DND-41 (cell line): Measurements from ENCODE around the gene LSMEM2.

Source experiments
- ATAC-seq: fragments of 200-7000 bp; cut with Tn5 transposase; 3 replicates; pipeline ENCODE4 v1.9.1; 2021; ENCODE audit warnings: low read depth; ENCODE audit not compliant: insufficient read depth
- DNase-seq: peaks from one replicate; pipeline ENCODE4 v3.0.0-alpha.2; 2020
- H2AFZ ChIP-seq: 2 replicates; pipeline ENCODE4 v1.6.0; 2012; ENCODE audit warnings: low read depth, low read length
- H3K27ac ChIP-seq: 2 replicates; pipeline ENCODE4 v1.5.1; 2012; ENCODE audit warnings: low read length, inconsistent platforms
- H3K27me3 ChIP-seq: fragments of 200-600 bp; sonication (generic); 2 replicates; pipeline ENCODE4 v1.6.0; 2012; ENCODE audit warnings: low read length, mild to moderate bottlenecking, inconsistent platforms; ENCODE audit not compliant: insufficient read depth, poor library complexity
- H3K36me3 ChIP-seq: 2 replicates; pipeline ENCODE4 v1.5.1; 2012; ENCODE audit warnings: low read length, inconsistent platforms; ENCODE audit not compliant: insufficient read depth
- H3K4me1 ChIP-seq: 2 replicates; pipeline ENCODE4 v1.5.1; 2012; ENCODE audit warnings: mild to moderate bottlenecking, low read length; ENCODE audit not compliant: insufficient read depth
- H3K4me2 ChIP-seq: 2 replicates; pipeline ENCODE4 v1.6.0; 2012; ENCODE audit warnings: mild to moderate bottlenecking, moderate library complexity, low read length, inconsistent platforms; ENCODE audit not compliant: insufficient read depth
- H3K4me3 ChIP-seq, 2 experiments: fragments of 200-600 bp in 1 of 2; shearing (Covaris generic) in 1 of 2; 2 replicates each; pipeline ENCODE4 v1.5.1; 2012 to 2016; ENCODE audit warnings: inconsistent platforms in 2 of 2, low read length in 2 of 2, mild to moderate bottlenecking in 2 of 2, low read depth in 1 of 2, moderate library complexity in 1 of 2
- H3K79me2 ChIP-seq: 2 replicates; pipeline ENCODE4 v1.6.0; 2012; ENCODE audit warnings: low read length, inconsistent platforms; ENCODE audit not compliant: insufficient read depth
- H3K9ac ChIP-seq: 2 replicates; pipeline ENCODE4 v1.6.0; 2012; ENCODE audit warnings: low read depth, mild to moderate bottlenecking, inconsistent platforms, low read length, moderate library complexity
- H3K9me3 ChIP-seq: 2 replicates; pipeline ENCODE4 v1.5.1; 2012; ENCODE audit warnings: low read length, moderate library complexity, mild to moderate bottlenecking, inconsistent platforms; ENCODE audit not compliant: insufficient read depth, severe bottlenecking
- H4K20me1 ChIP-seq: 2 replicates; pipeline ENCODE4 v1.6.0; 2012; ENCODE audit warnings: low read length; ENCODE audit not compliant: insufficient read depth
- EZH2 ChIP-seq: IDR thresholded peaks from 3 replicates; pipeline ENCODE4 v1.6.1; 2012; ENCODE audit warnings: borderline replicate concordance, low read depth, mild to moderate bottlenecking, moderate library complexity, low read length, inconsistent platforms; ENCODE audit not compliant: severe bottlenecking
- TF ChIP-seq, protein P1 (sequence below): IDR thresholded peaks from 2 replicates; pipeline ENCODE4 v1.5.1; 2012; ENCODE audit warnings: borderline replicate concordance, low read length, moderate library complexity, mild to moderate bottlenecking; ENCODE audit not compliant: poor library complexity, severe bottlenecking; ENCODE audit errors: extremely low read depth

LSMEM2 gene

DNA sequence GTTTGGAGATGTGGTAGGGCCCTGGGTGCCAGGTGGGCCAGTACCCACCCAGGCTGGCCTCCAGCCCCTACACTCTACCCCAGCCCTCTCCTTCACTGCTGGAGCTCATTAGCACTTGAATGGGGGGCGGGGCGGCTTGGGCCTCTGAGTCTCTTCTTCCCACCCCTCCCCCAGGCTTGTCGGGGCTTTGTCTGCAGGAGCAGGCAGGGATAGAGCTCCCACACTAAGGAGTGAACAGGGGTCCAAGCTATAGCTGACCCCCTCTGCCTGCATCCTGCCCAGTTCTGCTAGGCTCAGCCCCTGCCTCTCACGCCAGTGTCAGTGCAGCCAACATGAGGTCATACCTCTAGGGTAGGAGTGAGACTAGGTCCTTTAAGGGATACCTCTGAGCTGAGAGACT lies 37.7 kb upstream of the LSMEM2 start:
- Histone ChIP-seq H3K79me2 (peaks cover 97% of the 10 kb centered on the region), H3K27ac (no peak overlapping the region), H3K27me3 (no peaks in the 10 kb centered on the region), H3K9ac (no peak overlapping the region), H3K9me3 (no peaks in the 10 kb centered on the region), H3K4me3 (no peak overlapping the region), H3K4me1 (peaks cover 56% of the 10 kb centered on the region), H3K36me3 (peaks cover 61% of the 10 kb centered on the region), H3K4me2 (no peak overlapping the region), H4K20me1 (peaks cover 83% of the 10 kb centered on the region), H2AFZ (no peak overlapping the region)
- TF ChIP-seq, protein P1, sequence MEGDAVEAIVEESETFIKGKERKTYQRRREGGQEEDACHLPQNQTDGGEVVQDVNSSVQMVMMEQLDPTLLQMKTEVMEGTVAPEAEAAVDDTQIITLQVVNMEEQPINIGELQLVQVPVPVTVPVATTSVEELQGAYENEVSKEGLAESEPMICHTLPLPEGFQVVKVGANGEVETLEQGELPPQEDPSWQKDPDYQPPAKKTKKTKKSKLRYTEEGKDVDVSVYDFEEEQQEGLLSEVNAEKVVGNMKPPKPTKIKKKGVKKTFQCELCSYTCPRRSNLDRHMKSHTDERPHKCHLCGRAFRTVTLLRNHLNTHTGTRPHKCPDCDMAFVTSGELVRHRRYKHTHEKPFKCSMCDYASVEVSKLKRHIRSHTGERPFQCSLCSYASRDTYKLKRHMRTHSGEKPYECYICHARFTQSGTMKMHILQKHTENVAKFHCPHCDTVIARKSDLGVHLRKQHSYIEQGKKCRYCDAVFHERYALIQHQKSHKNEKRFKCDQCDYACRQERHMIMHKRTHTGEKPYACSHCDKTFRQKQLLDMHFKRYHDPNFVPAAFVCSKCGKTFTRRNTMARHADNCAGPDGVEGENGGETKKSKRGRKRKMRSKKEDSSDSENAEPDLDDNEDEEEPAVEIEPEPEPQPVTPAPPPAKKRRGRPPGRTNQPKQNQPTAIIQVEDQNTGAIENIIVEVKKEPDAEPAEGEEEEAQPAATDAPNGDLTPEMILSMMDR = no peak
- no peak for TF ChIP-seq EZH2
- DNase-seq = no peak
- ATAC-seq = no peak

DNA sequence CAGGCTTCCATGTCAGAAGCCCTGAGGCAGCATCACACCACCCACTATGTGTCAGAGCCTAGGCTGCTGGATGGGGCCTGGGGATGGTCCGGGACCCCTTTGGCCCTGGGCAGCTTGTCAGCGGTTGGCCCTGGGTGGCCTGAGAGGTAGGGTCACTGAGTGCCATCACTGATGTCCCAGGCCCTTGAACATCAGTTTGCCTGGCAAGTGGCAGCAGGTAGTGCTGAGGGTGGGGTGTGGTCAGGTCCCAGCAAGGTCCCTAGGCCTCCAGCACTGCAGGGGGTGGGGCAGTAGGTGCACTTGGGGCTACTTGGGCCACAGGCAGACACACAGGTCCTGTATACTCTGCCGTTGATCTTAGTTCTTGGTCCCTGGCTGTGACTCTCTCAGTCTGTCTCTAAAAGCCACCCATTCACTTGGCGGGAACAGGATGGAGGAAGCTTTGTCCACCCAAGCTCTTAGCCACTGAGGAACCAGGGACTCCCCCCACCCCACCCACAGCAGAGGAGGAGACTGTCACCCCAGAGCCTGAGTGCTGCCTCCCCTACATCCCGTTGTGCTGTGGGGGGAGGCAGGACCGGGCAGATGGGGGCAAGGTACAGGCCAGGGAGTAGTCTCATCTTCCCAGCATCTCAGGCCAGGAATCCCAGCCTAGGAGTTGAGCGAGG lies 37.0 kb upstream of the LSMEM2 start:
- ATAC-seq = no peak
- Histone ChIP-seq H3K4me1 (peaks cover 62% of the 10 kb centered on the region), H3K4me3 (no peak overlapping the region), H3K4me2 (no peak overlapping the region), H3K9ac (no peak overlapping the region), H3K27ac (no peak overlapping the region), H3K9me3 (no peaks in the 10 kb centered on the region), H4K20me1 (peaks cover 82% of the 10 kb centered on the region), H3K27me3 (no peaks in the 10 kb centered on the region), H3K79me2 (peaks cover 97% of the 10 kb centered on the region), H2AFZ (no peak overlapping the region), H3K36me3 (peaks cover 64% of the 10 kb centered on the region)
- DNase-seq = no peak
- TF ChIP-seq, protein P1 = no peak
- no peak for TF ChIP-seq EZH2

DNA sequence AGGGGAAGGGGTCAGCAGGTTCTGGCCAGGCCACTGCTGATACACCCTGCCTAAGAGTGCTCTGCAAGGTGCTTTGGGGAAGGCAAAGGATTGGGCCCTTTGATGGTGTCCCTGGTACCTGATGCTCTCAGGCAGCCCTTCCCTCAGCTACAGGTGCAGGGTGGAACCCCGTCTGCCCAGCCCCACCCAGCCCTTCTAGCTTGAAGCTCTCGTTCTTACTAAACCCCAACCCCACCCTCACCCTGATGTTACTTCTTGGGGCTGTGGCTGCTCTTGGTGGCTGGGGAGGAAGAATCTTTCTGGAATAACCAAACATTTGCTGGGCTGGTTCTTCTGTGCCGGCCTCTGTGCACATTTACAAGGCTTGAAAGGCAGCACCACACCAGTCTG lies 36.5 kb upstream of the LSMEM2 start:
- TF ChIP-seq, protein P1 = no peak
- no peak for TF ChIP-seq EZH2
- Histone ChIP-seq H3K79me2 (peaks cover 97% of the 10 kb centered on the region), H3K27ac (no peak overlapping the region), H3K27me3 (no peaks in the 10 kb centered on the region), H3K4me3 (no peak overlapping the region), H3K4me2 (no peak overlapping the region), H3K9ac (no peak overlapping the region), H3K9me3 (no peaks in the 10 kb centered on the region), H3K4me1 (peaks cover 68% of the 10 kb centered on the region), H4K20me1 (peaks cover 84% of the 10 kb centered on the region), H2AFZ (no peak overlapping the region), H3K36me3 (peaks cover 69% of the 10 kb centered on the region)
- ATAC-seq (no peak), DNase-seq (no peak)
